GM23338 (cell line): ENCODE data around the gene SNRNP200. TPM values are rescaled to one million over a fixed set of nuclear protein-coding genes. Genes with fewer than 3 reads are reported as not detected.

Experiments used
- ATAC-seq: fragments of 200-7000 bp; cut with Tn5 transposase; 3 replicates; pipeline ENCODE4 v1.9.1; 2020
- DNase-seq: peaks from one replicate; pipeline ENCODE4 v3.0.0-alpha.2; 2015; ENCODE audit warnings: low spot score
- H2AFZ ChIP-seq: fragments of 200-600 bp; sonication (generic); 2 replicates; pipeline ENCODE4 v1.8.0; 2016; ENCODE audit warnings: antibody characterized with exemption, mild to moderate bottlenecking, moderate library complexity
- H3F3A ChIP-seq: fragments of 200-600 bp; sonication (generic); replicated peaks from 2 replicates; pipeline ENCODE4 v1.8.0; 2017; ENCODE audit warnings: antibody characterized with exemption, mixed run types, low read depth
- H3K27ac ChIP-seq: fragments of 200-600 bp; sonication (generic); 2 replicates; pipeline ENCODE4 v1.6.1; 2016; ENCODE audit warnings: low read depth
- H3K27me3 ChIP-seq: fragments of 200-600 bp; sonication (generic); 2 replicates; pipeline ENCODE4 v1.8.0; 2016; ENCODE audit warnings: mild to moderate bottlenecking, mixed run types, moderate library complexity; ENCODE audit not compliant: insufficient read depth
- H3K36me3 ChIP-seq: fragments of 200-600 bp; sonication (generic); 2 replicates; pipeline ENCODE4 v1.8.0; 2016; ENCODE audit warnings: mild to moderate bottlenecking; ENCODE audit not compliant: insufficient read depth
- H3K4me1 ChIP-seq: fragments of 200-600 bp; sonication (generic); 2 replicates; pipeline ENCODE4 v1.8.0; 2016; ENCODE audit warnings: mild to moderate bottlenecking, moderate library complexity; ENCODE audit not compliant: insufficient read depth
- H3K4me2 ChIP-seq: fragments of 200-600 bp; sonication (generic); 2 replicates; pipeline ENCODE4 v1.7.1; 2017; ENCODE audit warnings: mixed run types
- H3K4me3 ChIP-seq: fragments of 200-600 bp; sonication (generic); 2 replicates; pipeline ENCODE4 v1.6.1; 2016; ENCODE audit warnings: mixed run types
- H3K79me2 ChIP-seq: fragments of 200-600 bp; sonication (generic); replicated peaks from 2 replicates; pipeline ENCODE4 v1.8.0; 2017; ENCODE audit warnings: mild to moderate bottlenecking; ENCODE audit not compliant: insufficient read depth
- H3K9me2 ChIP-seq: fragments of 200-600 bp; sonication (generic); 2 replicates; pipeline ENCODE4 v1.8.0; 2017; ENCODE audit not compliant: insufficient read depth
- H4K20me1 ChIP-seq: fragments of 200-600 bp; sonication (generic); replicated peaks from 2 replicates; pipeline ENCODE4 v1.8.0; 2017; ENCODE audit warnings: mild to moderate bottlenecking; ENCODE audit not compliant: insufficient read depth
- H3K27ac Mint-ChIP-seq: 2 replicates; pipeline ENCODE4 v1.8.0; 2020; ENCODE audit warnings: inconsistent platforms, mild to moderate bottlenecking, moderate library complexity, mixed read lengths
- H3K27me3 Mint-ChIP-seq: 3 replicates; pipeline ENCODE4 v1.8.0; 2022; ENCODE audit warnings: low read depth, mild to moderate bottlenecking, moderate library complexity, mixed read lengths, inconsistent platforms; ENCODE audit not compliant: insufficient read depth, poor library complexity
- H3K36me3 Mint-ChIP-seq: 3 replicates; pipeline ENCODE4 v1.8.0; 2021; ENCODE audit warnings: low read depth, mild to moderate bottlenecking, inconsistent platforms, moderate library complexity, mixed read lengths
- H3K4me1 Mint-ChIP-seq: 3 replicates; pipeline ENCODE4 v1.8.0; 2020; ENCODE audit warnings: mild to moderate bottlenecking, inconsistent platforms, mixed read lengths
- H3K4me3 Mint-ChIP-seq: 3 replicates; pipeline ENCODE4 v1.8.0; 2021; ENCODE audit warnings: moderate library complexity, mild to moderate bottlenecking, inconsistent platforms, mixed read lengths
- H3K9me3 Mint-ChIP-seq: 3 replicates; pipeline ENCODE4 v1.8.0; 2020; ENCODE audit warnings: moderate library complexity, mild to moderate bottlenecking, inconsistent platforms, mixed read lengths
- CREB1 ChIP-seq: fragments of 250-450 bp; sonication (Bioruptor Pico); IDR thresholded peaks from 2 replicates; pipeline ENCODE4 v1.5.0; 2020; ENCODE audit warnings: low read depth, mild to moderate bottlenecking, moderate library complexity
- CTCF ChIP-seq, 2 experiments: fragments of 200-600 bp in 1 of 2; sonication (generic) in 1 of 2; conservative IDR thresholded peaks; 2 replicates each; pipeline versions ENCODE4 v1.5.1 to v1.6.1; 2016 to 2017; ENCODE audit warnings: antibody characterized with exemption in 2 of 2, low read depth in 2 of 2, mild to moderate bottlenecking in 2 of 2, moderate library complexity in 1 of 2
- ETS1 ChIP-seq: IDR thresholded peaks from 2 replicates; pipeline ENCODE4 v1.6.1; 2016; ENCODE audit warnings: antibody characterized with exemption
- EZH2 ChIP-seq: fragments of 200-600 bp; sonication (generic); IDR thresholded peaks from one replicate; pipeline ENCODE4 v1.8.0; 2017; ENCODE audit warnings: antibody characterized with exemption, mild to moderate bottlenecking, low read depth; ENCODE audit not compliant: unreplicated experiment
- JUNB ChIP-seq: IDR thresholded peaks from one replicate; pipeline ENCODE4 v1.6.1; 2016; ENCODE audit warnings: antibody characterized with exemption; ENCODE audit not compliant: unreplicated experiment
- REST ChIP-seq: IDR thresholded peaks from one replicate; pipeline ENCODE4 v1.6.1; 2018; ENCODE audit warnings: antibody characterized with exemption; ENCODE audit not compliant: unreplicated experiment
- STAT1 ChIP-seq: IDR thresholded peaks from one replicate; pipeline ENCODE4 v1.6.1; 2016; ENCODE audit warnings: antibody characterized with exemption; ENCODE audit not compliant: unreplicated experiment
- ZNF114 ChIP-seq: fragments of 250-450 bp; sonication (Bioruptor Pico); IDR thresholded peaks from 2 replicates; pipeline ENCODE4 v1.5.0; 2020; ENCODE audit warnings: mild to moderate bottlenecking, moderate library complexity
- ZNF331 ChIP-seq: fragments of 250-450 bp; sonication (Bioruptor Pico); IDR thresholded peaks from 2 replicates; pipeline ENCODE4 v1.5.0; 2020; ENCODE audit warnings: low read depth, mild to moderate bottlenecking, moderate library complexity
- polyA plus RNA-seq: library from polyadenylated mRNA; unstranded; fragments of >200 nt; fragmentation: Nextera tagmentation; extraction: Ambion mirVana; gene quantifications from 2 replicates; pipeline ENCODE4 v1.2.1, GENCODE V29; 2016
- total RNA-seq: library from RNA; depleted of rRNA; stranded (reverse); fragments of >200 nt; shearing (Covaris generic); gene quantifications from 2 replicates; pipeline ENCODE4 v1.2.3, GENCODE V29; 2014

SNRNP200 gene
- total and polyA plus RNA-seq, 2 experiments from 2014 or later = 70.7 to 179 TPM

DNA sequence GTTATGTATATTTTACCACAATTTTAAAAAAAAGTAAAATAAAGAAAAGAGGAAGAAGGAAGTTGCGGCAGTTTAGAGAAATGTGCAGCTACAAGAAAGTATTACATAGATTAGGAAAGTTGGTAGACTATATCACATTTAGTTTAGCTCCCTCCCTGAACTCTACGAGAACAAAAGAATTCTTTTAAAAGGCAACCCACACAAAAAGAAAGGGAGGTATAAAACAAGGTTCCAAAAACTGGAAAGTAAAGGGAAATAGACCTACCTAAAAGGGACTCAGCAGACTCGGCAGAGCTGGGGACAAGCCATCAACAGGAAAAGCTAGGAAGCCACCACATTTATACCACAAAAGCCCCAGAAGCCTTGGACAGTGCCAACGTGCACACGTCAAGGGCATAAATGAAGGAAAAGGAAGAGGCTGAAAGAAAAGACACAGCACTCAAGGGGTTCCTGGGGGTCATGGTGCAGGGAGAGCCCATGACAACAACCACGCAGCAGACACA lies 48.7 kb downstream of the SNRNP200 start:
- Histone ChIP-seq H3K27me3 (no peaks in the 10 kb centered on the region), H3K4me3 (no peak overlapping the region), H4K20me1 (peaks cover 19% of the 10 kb centered on the region), H3K4me2 (no peak overlapping the region), H3K9me2 (no peaks in the 10 kb centered on the region), H3K4me1 (no peaks in the 10 kb centered on the region; the same call in 1 of the 2 replicates), H3K27ac (no peak overlapping the region), H3F3A (no peaks in the 10 kb centered on the region), H3K36me3 (peaks cover 11% of the 10 kb centered on the region; the same call in 1 of the 2 replicates), H2AFZ (no peak overlapping the region), H3K79me2 (peaks cover 13% of the 10 kb centered on the region; the same call in 1 of the 2 replicates)
- no peaks in the 10 kb centered on the region for H3K9me3 Mint-ChIP-seq
- DNase-seq = no peak
- no peak for TF ChIP-seq ZNF331 (CRISPR knock-in tag)
- TF ChIP-seq CTCF (conservative IDR thresholded peaks at IDR 0.05; ENCODE audit: low read depth in 2 of 2) = no peak
- no peak for TF ChIP-seq STAT1
- no peak overlapping the region for H3K4me3 Mint-ChIP-seq
- no peak overlapping the region for H3K27ac Mint-ChIP-seq
- H3K36me3 Mint-ChIP-seq = peaks cover 22% of the 10 kb centered on the region
- no peak for ATAC-seq
- peaks cover 10% of the 10 kb centered on the region for H3K4me1 Mint-ChIP-seq
- peaks cover 5% of the 10 kb centered on the region for H3K27me3 Mint-ChIP-seq

DNA sequence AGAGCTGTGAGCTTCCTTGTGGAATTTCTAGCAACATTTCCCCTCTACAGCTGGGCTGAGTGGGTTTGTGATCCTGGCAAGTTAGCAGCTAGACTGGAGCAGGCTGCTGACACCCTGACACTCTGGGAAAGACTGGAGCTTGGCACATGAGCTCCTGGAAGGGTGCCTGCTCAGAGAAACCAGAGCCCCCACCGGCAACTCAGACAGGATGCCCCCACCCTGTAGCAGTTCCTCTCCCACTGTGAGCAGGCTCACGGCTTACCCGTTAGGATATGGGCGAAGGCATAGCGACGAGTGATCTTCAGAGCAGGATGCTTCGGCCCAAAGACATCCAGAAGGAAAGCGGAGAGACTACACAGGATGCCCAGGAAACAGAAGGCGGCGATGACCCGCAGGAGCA lies 50.8 kb downstream of the SNRNP200 start:
- no peak for TF ChIP-seq EZH2
- TF ChIP-seq ETS1 = no peak
- Mint-ChIP-seq H3K9me3 (no peaks in the 10 kb centered on the region), H3K27me3 (peaks cover 4% of the 10 kb centered on the region), H3K4me1 (peaks cover 3% of the 10 kb centered on the region; the same call in 1 of the 3 replicates), H3K27ac (no peak overlapping the region), H3K36me3 (peaks cover 25% of the 10 kb centered on the region), H3K4me3 (no peak overlapping the region)
- DNase-seq = no peak
- H3K4me1 ChIP-seq = no peaks in the 10 kb centered on the region
- peaks cover 4% of the 10 kb centered on the region for H4K20me1 ChIP-seq
- H3K36me3 ChIP-seq = peaks cover 8% of the 10 kb centered on the region; the same call in 1 of the 2 replicates
- H3K79me2 ChIP-seq = peaks cover 5% of the 10 kb centered on the region; the same call in 1 of the 2 replicates
- H3K4me3 ChIP-seq = no peak overlapping the region
- no peak overlapping the region for H3K4me2 ChIP-seq
- no peaks in the 10 kb centered on the region for H3K9me2 ChIP-seq
- H3F3A ChIP-seq = no peaks in the 10 kb centered on the region
- no peak for ATAC-seq
- H2AFZ ChIP-seq = no peak overlapping the region
- H3K27me3 ChIP-seq = no peaks in the 10 kb centered on the region
- H3K27ac ChIP-seq = no peak overlapping the region

- no peaks in the 10 kb centered on the region for H3F3A ChIP-seq
- H4K20me1 ChIP-seq = no peaks in the 10 kb centered on the region; the same call in 1 of the 2 replicates
- no peaks in the 10 kb centered on the region for H3K9me2 ChIP-seq
- Mint-ChIP-seq H3K27me3 (peaks cover 4% of the 10 kb centered on the region), H3K36me3 (peaks cover 25% of the 10 kb centered on the region), H3K4me3 (no peak overlapping the region), H3K27ac (no peak overlapping the region), H3K4me1 (peaks cover 3% of the 10 kb centered on the region; the same call in 1 of the 3 replicates), H3K9me3 (no peaks in the 10 kb centered on the region)
- no peak for ATAC-seq
- H3K4me1 ChIP-seq = no peaks in the 10 kb centered on the region
- peaks cover 8% of the 10 kb centered on the region; the same call in 1 of the 2 replicates for H3K36me3 ChIP-seq
- no peaks in the 10 kb centered on the region for H3K27me3 ChIP-seq
- H3K4me3 ChIP-seq = no peak overlapping the region
- H3K4me2 ChIP-seq = no peak overlapping the region
- DNase-seq = no peak
- H3K27ac ChIP-seq = no peak overlapping the region
- H3K79me2 ChIP-seq = no peaks in the 10 kb centered on the region; the same call in 1 of the 2 replicates
- no peak overlapping the region for H2AFZ ChIP-seq
- no peak for TF ChIP-seq ZNF114
- TF ChIP-seq CREB1 (CRISPR knock-in tag) = no peak
- TF ChIP-seq JUNB = no peak
- TF ChIP-seq STAT1 = no peak
- no peak for TF ChIP-seq REST
- no peak for TF ChIP-seq EZH2
- no peak for TF ChIP-seq ZNF331 (CRISPR knock-in tag)
These were observed 52.3 kb downstream of the SNRNP200 start for GRCh38 chr2:96253006-96253405.
